ENCODE data around the gene SLC1A3. TPM values are rescaled to one million over a fixed set of nuclear protein-coding genes. Genes with fewer than 3 reads are reported as not detected.

Gene SLC1A3
- total RNA-seq, 4 donors from 2014 or later = 2.3 to 15.8 (median 9.9) TPM

DNA sequence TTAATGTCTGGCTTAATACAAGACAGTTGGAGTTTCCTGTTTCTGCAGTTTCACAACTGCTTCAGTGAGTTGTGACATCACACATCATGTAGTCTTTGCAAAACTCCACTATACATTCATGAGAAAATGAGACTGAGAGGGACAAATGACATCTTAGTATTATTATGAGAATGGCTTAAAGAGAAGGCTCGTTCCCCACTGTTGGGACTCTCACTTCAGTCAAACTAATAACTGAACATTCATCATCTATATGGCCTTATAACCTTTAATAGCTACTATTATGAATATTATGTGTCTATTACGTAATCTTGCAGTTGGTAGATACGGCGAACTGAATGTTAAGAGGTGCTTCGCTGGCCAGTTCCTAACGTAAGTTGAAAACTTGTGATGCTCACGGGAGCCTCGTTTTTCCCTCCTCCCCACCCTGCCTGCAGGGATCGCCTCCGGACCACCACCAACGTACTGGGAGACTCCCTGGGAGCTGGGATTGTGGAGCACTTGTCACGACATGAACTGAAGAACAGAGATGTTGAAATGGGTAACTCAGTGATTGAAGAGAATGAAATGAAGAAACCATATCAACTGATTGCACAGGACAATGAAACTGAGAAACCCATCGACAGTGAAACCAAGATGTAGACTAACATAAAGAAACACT is 79.4 kb downstream of the SLC1A3 start:
- H3K27me3 ChIP-seq = no peaks in the 10 kb centered on the region
- TF ChIP-seq CTCF (IDR thresholded peaks at IDR 0.05) (no peak), POLR2A (IDR thresholded peaks at IDR 0.05) (no peak)
- intact Hi-C loops (cut with DNase I; ENCODE audit: low total_unique reads) = no loop called here
- H3K36me3 ChIP-seq = no peaks in the 10 kb centered on the region
- no peaks in the 10 kb centered on the region for H3K9me3 ChIP-seq
- H3K27ac ChIP-seq = no peak overlapping the region
- H3K4me1 ChIP-seq = no peaks in the 10 kb centered on the region
- H3K4me3 ChIP-seq = no peak overlapping the region
- no peak for DNase-seq

DNA sequence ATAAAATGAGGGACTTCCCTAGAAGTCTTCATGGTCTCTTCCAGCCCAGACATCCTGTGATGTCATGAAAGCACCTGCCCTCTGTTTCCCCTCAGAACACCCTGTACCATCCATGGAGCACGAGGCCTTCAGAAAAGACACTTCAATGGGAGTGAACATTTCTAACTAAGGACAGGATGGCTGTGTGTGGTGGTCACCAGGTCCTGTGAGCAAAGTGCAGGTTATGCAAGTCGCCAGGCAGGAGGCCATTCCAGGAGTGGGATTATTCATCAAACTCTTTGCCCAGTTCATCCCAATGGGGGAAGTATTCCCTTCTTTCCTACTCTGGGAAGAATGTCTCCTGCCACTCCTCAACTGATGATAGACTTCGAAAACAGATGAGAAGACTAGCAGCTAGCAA is 80.5 kb downstream of the SLC1A3 start:
- intact Hi-C loops (cut with DNase I; ENCODE audit: low total_unique reads) = no loop called here
- no peak overlapping the region for H3K4me3 ChIP-seq
- H3K27me3 ChIP-seq = no peaks in the 10 kb centered on the region
- no peaks in the 10 kb centered on the region for H3K9me3 ChIP-seq
- no peaks in the 10 kb centered on the region for H3K36me3 ChIP-seq
- H3K27ac ChIP-seq = no peak overlapping the region
- no peak for DNase-seq
- H3K4me1 ChIP-seq = no peaks in the 10 kb centered on the region
- TF ChIP-seq CTCF (IDR thresholded peaks at IDR 0.05) (no peak), POLR2A (IDR thresholded peaks at IDR 0.05) (no peak)

DNA sequence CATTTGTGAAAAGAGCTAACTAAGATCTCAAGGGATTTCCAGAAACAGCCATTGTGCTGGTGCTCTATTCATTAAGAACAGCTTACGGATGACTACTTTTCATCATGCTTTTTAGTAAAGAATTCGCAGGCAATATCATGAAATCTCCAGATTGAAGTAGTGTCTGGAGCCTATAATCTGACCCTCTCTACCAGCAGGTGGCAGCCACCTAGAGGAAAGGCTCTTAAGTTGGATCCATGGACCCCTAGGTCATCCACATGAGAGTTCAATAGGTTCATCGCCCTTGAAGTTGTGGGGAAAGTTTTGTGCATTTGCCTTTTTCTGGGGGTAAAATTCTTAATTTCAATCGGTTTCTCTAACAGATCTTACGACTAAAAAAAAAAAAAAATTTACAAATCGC is 82.3 kb downstream of the SLC1A3 start:
- H3K4me1 ChIP-seq = no peaks in the 10 kb centered on the region
- no peaks in the 10 kb centered on the region for H3K36me3 ChIP-seq
- no peak overlapping the region for H3K27ac ChIP-seq
- TF ChIP-seq CTCF (IDR thresholded peaks at IDR 0.05) (no peak), POLR2A (IDR thresholded peaks at IDR 0.05) (no peak)
- no peaks in the 10 kb centered on the region for H3K27me3 ChIP-seq
- no peak overlapping the region for H3K4me3 ChIP-seq
- H3K9me3 ChIP-seq = no peaks in the 10 kb centered on the region
- DNase-seq = no peak
- intact Hi-C loops (cut with DNase I; ENCODE audit: low total_unique reads) = no loop called here

DNA sequence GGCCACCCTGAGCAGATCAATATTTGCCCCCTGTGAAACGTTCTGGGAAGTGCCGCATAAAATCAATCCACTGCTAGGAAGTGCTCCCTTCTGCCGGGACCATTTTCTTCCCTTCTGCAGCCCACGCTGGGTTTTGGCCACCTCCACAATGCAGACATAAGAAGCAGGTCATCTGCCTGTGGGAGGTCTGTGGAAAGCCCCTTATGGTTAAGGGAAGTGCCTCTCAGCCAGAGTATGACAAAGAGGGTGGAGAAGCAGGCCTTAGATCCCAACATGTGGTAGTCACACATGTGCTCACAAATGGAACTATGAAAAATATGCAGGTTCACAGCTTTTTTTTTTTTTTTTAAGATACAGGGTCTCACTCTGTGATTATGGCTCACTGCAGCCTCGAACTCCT is 82.8 kb downstream of the SLC1A3 start:
- Histone ChIP-seq H3K9me3 (no peaks in the 10 kb centered on the region), H3K4me1 (no peaks in the 10 kb centered on the region), H3K27me3 (no peaks in the 10 kb centered on the region), H3K36me3 (no peaks in the 10 kb centered on the region), H3K4me3 (no peak overlapping the region), H3K27ac (no peak overlapping the region)
- DNase-seq = no peak
- intact Hi-C loops (cut with DNase I; ENCODE audit: low total_unique reads) = no loop called here
- TF ChIP-seq POLR2A (IDR thresholded peaks at IDR 0.05) (no peak), CTCF (IDR thresholded peaks at IDR 0.05) (no peak)

DNA sequence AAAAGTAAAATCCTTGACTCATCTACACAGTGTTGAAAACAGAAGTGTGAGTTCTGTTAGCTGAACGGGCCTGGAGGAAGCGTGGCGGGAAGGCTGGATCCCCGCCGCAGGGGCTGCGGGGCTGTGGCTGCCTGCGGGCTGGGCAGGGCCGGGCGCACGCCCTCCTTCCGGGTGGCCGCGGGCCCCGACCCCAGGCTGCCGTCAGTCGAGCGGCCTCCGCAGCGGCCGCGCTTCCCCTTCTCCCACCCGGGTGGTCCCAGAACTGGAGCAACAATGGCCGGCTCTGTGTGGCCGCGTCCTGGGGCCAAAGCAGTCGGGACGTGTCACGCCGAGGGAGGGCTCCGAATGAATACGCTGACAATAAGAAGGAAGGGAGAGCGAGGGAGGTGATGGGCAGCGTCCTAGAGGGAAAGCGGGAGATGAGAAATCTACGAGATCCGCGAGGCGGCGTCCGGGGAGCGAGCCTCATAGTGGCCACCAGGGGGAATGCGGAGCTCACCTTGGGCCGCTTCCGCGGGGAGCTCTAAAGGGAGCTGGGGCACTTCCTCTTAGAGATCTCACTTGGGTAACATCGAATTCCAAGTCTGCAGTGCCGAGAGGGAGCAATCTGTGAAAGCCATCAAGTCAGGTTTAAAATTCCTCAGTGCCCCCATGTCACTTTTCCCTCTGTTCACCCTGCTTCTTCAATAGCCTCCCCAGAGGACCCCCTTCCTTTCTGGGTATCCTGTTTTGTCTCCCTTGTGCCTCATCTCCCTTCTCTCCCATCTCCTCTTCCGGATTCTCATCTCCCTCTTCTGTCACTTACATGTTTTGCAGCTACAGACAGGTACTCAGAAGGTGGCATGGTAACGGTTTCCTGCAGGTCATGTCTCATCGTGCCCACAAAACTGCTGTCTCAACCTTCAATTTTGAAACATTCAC is 83.9 kb downstream of the SLC1A3 start:
- Histone ChIP-seq H3K4me3 (peak overlapping the region; percentile 33 to 51), H3K27ac (peak overlapping the region; percentile 15 to 64), H3K9me3 (no peaks in the 10 kb centered on the region), H3K36me3 (no peaks in the 10 kb centered on the region), H3K4me1 (no peaks in the 10 kb centered on the region), H3K27me3 (no peaks in the 10 kb centered on the region)
- intact Hi-C loops (cut with DNase I; ENCODE audit: low total_unique reads) = no loop called here
- no peak for TF ChIP-seq POLR2A (IDR thresholded peaks at IDR 0.05)
- peak; percentile 48 to 81 (median 66) for TF ChIP-seq CTCF (IDR thresholded peaks at IDR 0.05)
- DNase-seq = peak; percentile 62 to 76

Data from uterus (tissue), 4 donors.